ENCODE data around the gene C3orf18. TPM values are rescaled to one million over a fixed set of nuclear protein-coding genes. Genes with fewer than 3 reads are reported as not detected.

Gene C3orf18
- total and polyA plus RNA-seq, 2 experiments from 2014 or later, result 2.4 to 7.7 TPM

GRCh38 chr3:50606596-50606995 lies 39.0 kb upstream of the C3orf18 start:
- Mint-ChIP-seq H3K9me3 (no peaks in the 10 kb centered on the region), H3K27me3 (ENCODE audit: insufficient read depth, low read depth, poor library complexity) (peaks cover 19% of the 10 kb centered on the region), H3K4me1 (peaks cover 4% of the 10 kb centered on the region; the same call in 2 of the 3 replicates), H3K4me3 (no peak overlapping the region), H3K36me3 (ENCODE audit: low read depth) (no peaks in the 10 kb centered on the region), H3K27ac (no peak overlapping the region)
- Histone ChIP-seq H3K27ac (ENCODE audit: low read depth) (no peak overlapping the region), H3K27me3 (ENCODE audit: insufficient read depth) (peaks cover 11% of the 10 kb centered on the region), H3K9me2 (ENCODE audit: insufficient read depth) (no peaks in the 10 kb centered on the region), H3F3A (replicated peaks; ENCODE audit: low read depth) (no peaks in the 10 kb centered on the region), H2AFZ (no peak overlapping the region), H4K20me1 (replicated peaks; ENCODE audit: insufficient read depth) (no peaks in the 10 kb centered on the region; the same call in 1 of the 2 replicates), H3K4me1 (ENCODE audit: insufficient read depth) (no peaks in the 10 kb centered on the region; the same call in 1 of the 2 replicates), H3K79me2 (replicated peaks; ENCODE audit: insufficient read depth) (no peaks in the 10 kb centered on the region), H3K4me2 (no peak overlapping the region), H3K4me3 (no peak overlapping the region), H3K36me3 (ENCODE audit: insufficient read depth) (no peaks in the 10 kb centered on the region)
- no peak for ATAC-seq
- TF ChIP-seq CREB1 (CRISPR knock-in tag; IDR thresholded peaks at IDR 0.05; ENCODE audit: low read depth), result no peak
- TF ChIP-seq ZNF462 (CRISPR knock-in tag; IDR thresholded peaks at IDR 0.05), result no peak
- no peak for TF ChIP-seq ETS1 (IDR thresholded peaks at IDR 0.05)
- DNase-seq (ENCODE audit: low spot score), result no peak

- Histone ChIP-seq H3K27ac (ENCODE audit: low read depth) (no peak overlapping the region), H3F3A (replicated peaks; ENCODE audit: low read depth) (no peaks in the 10 kb centered on the region), H3K36me3 (ENCODE audit: insufficient read depth) (no peaks in the 10 kb centered on the region), H3K4me3 (no peak overlapping the region), H3K9me2 (ENCODE audit: insufficient read depth) (no peaks in the 10 kb centered on the region), H2AFZ (no peak overlapping the region), H3K4me2 (no peak overlapping the region), H3K79me2 (replicated peaks; ENCODE audit: insufficient read depth) (no peaks in the 10 kb centered on the region), H3K4me1 (ENCODE audit: insufficient read depth) (no peaks in the 10 kb centered on the region), H4K20me1 (replicated peaks; ENCODE audit: insufficient read depth) (no peaks in the 10 kb centered on the region; the same call in 1 of the 2 replicates), H3K27me3 (ENCODE audit: insufficient read depth) (peaks cover 7% of the 10 kb centered on the region)
- ATAC-seq, result no peak
- no peak overlapping the region for H3K4me3 Mint-ChIP-seq
- no peak for TF ChIP-seq EZH2phosphoT487 (IDR thresholded peaks at IDR 0.05; ENCODE audit: unreplicated experiment)
- no peak for TF ChIP-seq CREB1 (CRISPR knock-in tag; IDR thresholded peaks at IDR 0.05; ENCODE audit: low read depth)
- TF ChIP-seq POLR2AphosphoS5 (IDR thresholded peaks at IDR 0.05; ENCODE audit: low read depth), result no peak
- no peak for TF ChIP-seq ETS1 (IDR thresholded peaks at IDR 0.05)
- no peak for TF ChIP-seq NANOG (IDR thresholded peaks at IDR 0.05; ENCODE audit: borderline replicate concordance)
- no peak for TF ChIP-seq ZNF114 (CRISPR knock-in tag; IDR thresholded peaks at IDR 0.05)
- no peak for TF ChIP-seq EZH2 (IDR thresholded peaks at IDR 0.05; ENCODE audit: low read depth, unreplicated experiment)
- no peaks in the 10 kb centered on the region for H3K36me3 Mint-ChIP-seq (ENCODE audit: low read depth)
- H3K4me1 Mint-ChIP-seq, result peaks cover 4% of the 10 kb centered on the region; the same call in 2 of the 3 replicates
- H3K9me3 Mint-ChIP-seq, result no peaks in the 10 kb centered on the region
- no peak for DNase-seq (ENCODE audit: low spot score)
- H3K27ac Mint-ChIP-seq, result no peak overlapping the region
- H3K27me3 Mint-ChIP-seq (ENCODE audit: insufficient read depth, low read depth, poor library complexity), result peaks cover 13% of the 10 kb centered on the region
Measured at GRCh38 chr3:50605901-50606326, 38.4 kb upstream of the C3orf18 start.

Data from GM23338 (cell line).